HG03175 (cell line): ENCODE results near the gene SOX10.

Experiments used
- ATAC-seq: cut with Tn5 transposase; IDR thresholded peaks from one replicate; pipeline ENCODE4 v1.9.1; 2021; ENCODE audit warnings: mild to moderate bottlenecking, moderate library complexity; ENCODE audit not compliant: unreplicated experiment

Gene SOX10

DNA sequence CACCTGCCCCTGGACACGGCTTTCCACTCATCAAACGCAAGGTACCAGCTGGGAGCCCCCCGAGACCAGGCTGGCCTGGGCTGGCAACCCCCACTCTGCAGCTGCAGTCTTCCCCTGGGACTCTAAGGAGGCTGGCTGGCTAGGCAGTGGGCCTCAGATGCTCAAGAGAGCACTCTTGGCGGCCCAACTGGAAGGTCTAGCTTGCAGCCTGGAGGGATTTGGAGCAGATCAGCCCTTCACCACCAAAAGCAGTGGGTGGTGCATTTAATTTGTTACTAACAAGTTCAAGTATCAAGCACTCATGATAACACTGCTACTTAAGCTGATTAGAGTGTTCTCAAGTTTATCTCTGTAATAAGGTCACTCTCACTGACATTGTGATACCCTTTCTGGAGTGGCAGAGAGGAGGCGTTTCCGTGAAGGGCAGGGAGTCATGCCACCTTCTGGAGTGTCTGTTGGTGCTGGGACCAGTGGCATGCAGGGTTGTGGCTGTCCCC, 52.4 kb downstream of the SOX10 start:
- no peak for ATAC-seq

GRCh38 chr22:37930952-37931440, 53.4 kb downstream of the SOX10 start:
- no peak for ATAC-seq

GRCh38 chr22:37930270-37930951, 53.9 kb downstream of the SOX10 start:
- no peak for ATAC-seq

GRCh38 chr22:37929390-37929789, 55.0 kb downstream of the SOX10 start:
- ATAC-seq: no peak

GRCh38 chr22:37927637-37927936, 56.8 kb downstream of the SOX10 start:
- ATAC-seq: no peak

DNA sequence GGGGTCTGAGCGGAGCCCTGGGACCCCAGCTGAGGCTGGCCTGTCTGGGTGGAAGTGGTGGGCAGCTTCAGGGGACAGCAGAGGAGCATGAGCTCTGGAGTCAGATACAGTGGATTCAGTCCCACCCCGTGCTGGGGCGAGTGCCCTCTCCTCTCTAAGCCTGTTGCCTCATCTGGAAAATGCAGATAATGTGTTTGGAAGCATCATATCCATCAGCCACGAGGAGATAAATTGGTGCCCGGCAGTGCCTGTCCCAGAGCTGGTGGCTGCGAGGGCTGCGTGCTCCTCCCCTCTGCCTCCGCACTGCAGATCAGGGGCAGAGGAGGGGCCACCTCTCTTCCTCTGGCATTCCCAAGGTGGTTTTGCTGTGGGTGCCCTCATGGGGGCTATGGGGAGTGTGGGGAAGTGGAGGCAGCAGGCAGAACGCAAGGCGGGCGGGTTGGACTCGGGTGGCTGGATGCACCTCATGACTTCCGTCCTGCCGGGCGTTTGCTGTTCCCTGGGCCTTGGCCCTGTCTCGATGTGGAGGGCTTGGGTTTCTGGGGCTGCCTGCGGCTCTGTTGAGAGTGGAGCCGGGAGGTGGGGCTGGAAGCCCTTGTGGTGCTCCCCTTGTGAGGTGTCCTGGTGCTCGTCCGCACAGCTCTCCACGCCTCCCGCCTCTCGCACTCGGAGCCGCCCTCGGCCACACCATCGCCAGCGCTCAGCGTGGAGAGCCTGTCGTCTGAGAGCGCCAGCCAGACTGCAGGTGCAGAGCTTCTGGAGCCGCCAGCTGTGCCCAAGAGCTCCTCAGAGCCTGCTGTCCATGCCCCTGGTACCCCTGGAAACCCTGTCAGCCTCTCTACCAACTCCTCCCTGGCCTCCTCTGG, 57.4 kb downstream of the SOX10 start:
- ATAC-seq: no peak

DNA sequence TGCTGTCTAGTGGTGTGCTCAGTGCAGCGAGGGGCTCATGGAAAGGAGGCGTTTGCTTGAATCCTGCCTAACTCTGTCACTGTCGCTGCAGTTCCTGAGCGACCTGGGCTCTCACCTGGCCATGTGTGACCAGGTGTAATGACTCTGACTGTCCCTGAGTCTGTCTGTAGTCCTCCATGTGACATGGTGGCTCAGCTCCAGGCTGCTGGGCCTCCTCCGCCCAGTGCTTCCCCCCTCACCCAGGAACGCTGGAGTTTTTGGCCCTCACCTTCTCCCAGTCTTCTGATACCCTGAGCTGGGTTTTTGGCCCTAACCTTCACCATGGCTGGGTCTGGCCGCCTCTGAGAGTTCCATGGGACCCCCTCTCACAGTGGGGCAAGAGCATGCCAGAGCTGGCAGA, 58.0 kb downstream of the SOX10 start:
- no peak for ATAC-seq

- ATAC-seq: no peak
These were observed 58.6 kb downstream of the SOX10 start for GRCh38 chr22:37925767-37926166.

- ATAC-seq: no peak
These were observed 59.0 kb downstream of the SOX10 start for GRCh38 chr22:37925330-37925729.

GRCh38 chr22:37924386-37925065, 59.8 kb downstream of the SOX10 start:
- ATAC-seq: no peak

GRCh38 chr22:37923927-37924326, 60.4 kb downstream of the SOX10 start:
- no peak for ATAC-seq
